Nephron progenitor cell (in vitro differentiated cells): ENCODE results near the gene SDF4.
A peak's percentile ranks its signal among the peaks of the same experiment; 100 is the strongest.

Experiments
- DNase-seq: peaks from one replicate; pipeline ENCODE4 v3.0.0; 2021
- H3K27ac Mint-ChIP-seq: 2 replicates; pipeline ENCODE4 v1.8.0; 2021; ENCODE audit warnings: mild to moderate bottlenecking, moderate library complexity, mixed read lengths
- H3K27me3 Mint-ChIP-seq: 2 replicates; pipeline ENCODE4 v1.8.0; 2021; ENCODE audit warnings: mild to moderate bottlenecking, low read depth, mixed read lengths; ENCODE audit not compliant: poor library complexity
- H3K36me3 Mint-ChIP-seq: 2 replicates; pipeline ENCODE4 v1.8.0; 2021; ENCODE audit warnings: low read depth, mixed read lengths
- H3K4me1 Mint-ChIP-seq: 2 replicates; pipeline ENCODE4 v1.8.0; 2021; ENCODE audit warnings: mixed read lengths
- H3K4me3 Mint-ChIP-seq: 2 replicates; pipeline ENCODE4 v1.8.0; 2021; ENCODE audit warnings: mild to moderate bottlenecking, moderate library complexity, mixed read lengths
- H3K9me3 Mint-ChIP-seq: 2 replicates; pipeline ENCODE4 v1.8.0; 2021; ENCODE audit warnings: mild to moderate bottlenecking, moderate library complexity, mixed read lengths
- TF ChIP-seq, protein P1 (sequence below): fragments of 200-600 bp; sonication (generic); IDR thresholded peaks from 2 replicates; pipeline ENCODE4 v1.5.0; 2021; ENCODE audit warnings: antibody characterized with exemption

Gene SDF4

DNA sequence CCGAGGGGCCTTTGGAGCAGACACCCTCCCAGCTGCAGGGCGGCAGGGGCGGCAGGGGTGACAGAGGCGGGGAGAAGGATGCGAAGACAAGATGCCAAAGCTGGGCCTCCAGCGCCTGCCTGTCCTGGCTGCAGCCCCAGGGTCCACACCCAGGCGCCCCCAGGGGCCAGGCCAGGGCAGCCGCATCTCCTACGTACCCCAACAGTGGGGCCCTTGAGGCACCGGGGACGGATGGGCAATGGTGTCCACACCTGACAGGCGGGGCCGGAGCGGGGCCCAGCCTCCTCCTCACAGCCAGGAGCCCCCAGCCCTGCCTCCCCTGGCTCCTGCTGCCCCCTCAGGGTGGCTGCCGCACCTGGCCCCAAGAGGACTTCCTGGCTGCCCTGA, 7.4 kb upstream of the SDF4 start:
- H3K27ac Mint-ChIP-seq = no peak overlapping the region
- TF ChIP-seq, protein P1, sequence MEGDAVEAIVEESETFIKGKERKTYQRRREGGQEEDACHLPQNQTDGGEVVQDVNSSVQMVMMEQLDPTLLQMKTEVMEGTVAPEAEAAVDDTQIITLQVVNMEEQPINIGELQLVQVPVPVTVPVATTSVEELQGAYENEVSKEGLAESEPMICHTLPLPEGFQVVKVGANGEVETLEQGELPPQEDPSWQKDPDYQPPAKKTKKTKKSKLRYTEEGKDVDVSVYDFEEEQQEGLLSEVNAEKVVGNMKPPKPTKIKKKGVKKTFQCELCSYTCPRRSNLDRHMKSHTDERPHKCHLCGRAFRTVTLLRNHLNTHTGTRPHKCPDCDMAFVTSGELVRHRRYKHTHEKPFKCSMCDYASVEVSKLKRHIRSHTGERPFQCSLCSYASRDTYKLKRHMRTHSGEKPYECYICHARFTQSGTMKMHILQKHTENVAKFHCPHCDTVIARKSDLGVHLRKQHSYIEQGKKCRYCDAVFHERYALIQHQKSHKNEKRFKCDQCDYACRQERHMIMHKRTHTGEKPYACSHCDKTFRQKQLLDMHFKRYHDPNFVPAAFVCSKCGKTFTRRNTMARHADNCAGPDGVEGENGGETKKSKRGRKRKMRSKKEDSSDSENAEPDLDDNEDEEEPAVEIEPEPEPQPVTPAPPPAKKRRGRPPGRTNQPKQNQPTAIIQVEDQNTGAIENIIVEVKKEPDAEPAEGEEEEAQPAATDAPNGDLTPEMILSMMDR = no peak
- no peaks in the 10 kb centered on the region for H3K27me3 Mint-ChIP-seq
- H3K36me3 Mint-ChIP-seq = peaks cover 10% of the 10 kb centered on the region
- no peak for DNase-seq
- no peak overlapping the region for H3K4me3 Mint-ChIP-seq
- no peaks in the 10 kb centered on the region for H3K9me3 Mint-ChIP-seq
- H3K4me1 Mint-ChIP-seq = peaks cover 28% of the 10 kb centered on the region

DNA sequence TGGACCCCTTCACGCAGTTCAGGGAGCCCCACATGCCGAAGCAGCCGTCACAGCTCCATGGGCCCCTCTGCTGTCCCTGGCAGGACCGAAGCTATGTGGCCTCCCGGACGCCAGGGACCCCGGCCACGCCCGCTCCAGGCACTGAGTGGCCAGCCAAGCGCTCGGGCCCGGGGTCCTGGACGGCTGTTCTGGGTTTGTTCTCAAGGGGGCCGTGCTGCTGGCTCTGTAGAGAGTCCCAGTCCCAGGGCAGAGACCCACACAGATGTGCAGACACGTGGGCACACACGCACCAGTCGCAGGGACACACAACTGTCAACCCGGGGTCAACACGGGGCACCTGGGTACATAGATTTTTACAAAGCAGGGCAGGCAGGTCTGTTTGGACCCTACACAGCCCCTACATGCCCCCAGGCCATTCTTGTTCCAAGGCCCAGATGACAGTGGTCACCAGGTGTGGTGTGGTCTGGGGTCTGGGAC, 6.9 kb upstream of the SDF4 start:
- Mint-ChIP-seq H3K4me1 (peaks cover 33% of the 10 kb centered on the region), H3K9me3 (no peaks in the 10 kb centered on the region), H3K4me3 (no peak overlapping the region), H3K27ac (no peak overlapping the region), H3K27me3 (no peaks in the 10 kb centered on the region), H3K36me3 (peaks cover 14% of the 10 kb centered on the region)
- TF ChIP-seq, protein P1 = no peak
- no peak for DNase-seq

DNA sequence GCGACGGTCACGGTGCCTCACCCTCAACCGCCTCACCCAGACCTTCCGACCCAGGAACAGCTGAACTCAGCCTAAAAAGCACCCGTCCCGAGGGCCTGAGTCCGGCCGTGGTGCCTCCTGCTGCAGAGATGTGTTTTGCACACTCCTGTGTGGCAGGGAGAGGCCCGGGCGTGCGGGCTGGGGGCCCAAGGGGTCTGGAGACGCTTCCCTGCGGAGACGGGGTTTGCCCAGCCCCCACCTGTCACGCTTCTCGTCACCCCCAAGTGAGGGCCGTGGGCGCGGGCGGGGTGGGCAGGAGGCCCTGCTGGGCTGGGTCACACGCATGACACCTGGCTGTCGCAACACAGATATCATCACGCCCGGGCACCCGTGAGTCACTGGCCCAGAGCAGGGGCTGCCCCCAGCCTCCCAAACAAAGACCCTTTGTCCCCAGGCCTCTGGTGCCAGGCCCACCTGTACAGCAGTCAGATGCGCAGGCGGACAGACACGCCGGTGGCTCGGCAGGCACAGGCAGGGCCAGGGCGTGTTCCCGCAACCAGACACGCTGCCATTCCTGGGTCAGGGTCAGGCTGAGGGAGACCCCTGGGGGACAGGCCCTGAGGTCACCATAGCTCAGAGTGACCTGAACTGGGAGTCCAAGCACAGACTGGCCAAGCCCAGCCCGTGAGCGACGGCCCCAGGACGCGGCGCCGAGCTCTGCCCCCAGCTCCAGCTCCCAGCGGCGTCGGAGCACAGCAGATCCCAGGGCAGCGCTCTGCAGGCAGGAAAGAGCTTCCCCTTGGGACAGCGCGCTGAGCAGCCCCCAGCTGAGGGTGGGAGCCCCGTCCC, 6.3 kb upstream of the SDF4 start:
- H3K4me3 Mint-ChIP-seq = no peak overlapping the region
- H3K36me3 Mint-ChIP-seq = peaks cover 20% of the 10 kb centered on the region
- DNase-seq = no peak
- no peaks in the 10 kb centered on the region for H3K27me3 Mint-ChIP-seq
- TF ChIP-seq, protein P1 = no peak
- H3K27ac Mint-ChIP-seq = no peak overlapping the region
- H3K4me1 Mint-ChIP-seq = peaks cover 39% of the 10 kb centered on the region
- H3K9me3 Mint-ChIP-seq = peaks cover 4% of the 10 kb centered on the region

DNA sequence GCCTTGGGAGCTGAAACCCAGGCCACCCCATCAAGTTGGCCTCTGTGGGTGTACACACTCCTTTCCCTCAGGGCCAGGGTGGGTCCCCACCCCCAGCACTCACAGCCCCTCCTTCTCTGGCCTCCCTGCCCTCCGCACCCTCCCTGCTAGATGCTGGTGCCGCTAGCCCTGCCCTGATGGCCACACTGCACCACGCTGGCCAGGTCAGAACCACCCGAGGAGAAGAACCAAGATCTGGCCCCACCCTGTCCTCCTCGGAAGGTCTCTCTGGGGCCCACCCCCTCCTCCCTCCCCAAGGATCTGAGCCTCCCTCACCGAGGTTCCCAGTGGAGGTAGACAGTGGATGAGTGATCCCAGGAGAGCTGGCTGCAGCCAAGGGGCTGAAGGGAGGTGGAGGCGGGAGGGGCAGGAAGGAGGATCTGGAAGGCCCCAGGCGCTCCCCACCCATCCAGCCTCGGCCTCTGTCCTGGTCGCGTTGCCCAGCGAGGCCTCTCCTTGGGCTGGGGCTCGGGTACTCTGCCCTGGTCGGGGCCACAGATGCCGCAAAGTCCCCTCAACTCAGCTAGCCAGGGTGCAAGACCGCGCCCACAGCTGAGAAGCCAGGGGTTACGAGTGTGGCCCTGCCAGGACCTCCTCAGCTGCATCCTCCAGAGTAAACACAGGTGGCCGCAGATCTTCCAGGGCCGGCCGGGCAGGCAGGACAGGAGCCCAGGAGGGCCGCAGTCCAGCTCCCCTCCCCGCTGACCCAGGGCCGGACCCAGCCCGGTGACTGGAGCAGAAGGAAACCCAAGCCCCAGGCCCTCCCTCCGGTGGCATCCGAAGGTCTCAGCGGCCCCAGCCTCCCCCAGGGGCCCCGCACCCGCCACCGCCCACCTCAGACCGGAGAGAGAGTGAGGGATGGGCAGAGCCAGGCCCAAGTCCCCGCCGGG, 5.4 kb upstream of the SDF4 start:
- Mint-ChIP-seq H3K4me3 (no peak overlapping the region), H3K36me3 (peaks cover 20% of the 10 kb centered on the region), H3K27me3 (no peaks in the 10 kb centered on the region), H3K27ac (peak overlapping the region; percentile 74), H3K4me1 (peaks cover 39% of the 10 kb centered on the region), H3K9me3 (peaks cover 4% of the 10 kb centered on the region)
- TF ChIP-seq, protein P1 = no peak
- DNase-seq = no peak

DNA sequence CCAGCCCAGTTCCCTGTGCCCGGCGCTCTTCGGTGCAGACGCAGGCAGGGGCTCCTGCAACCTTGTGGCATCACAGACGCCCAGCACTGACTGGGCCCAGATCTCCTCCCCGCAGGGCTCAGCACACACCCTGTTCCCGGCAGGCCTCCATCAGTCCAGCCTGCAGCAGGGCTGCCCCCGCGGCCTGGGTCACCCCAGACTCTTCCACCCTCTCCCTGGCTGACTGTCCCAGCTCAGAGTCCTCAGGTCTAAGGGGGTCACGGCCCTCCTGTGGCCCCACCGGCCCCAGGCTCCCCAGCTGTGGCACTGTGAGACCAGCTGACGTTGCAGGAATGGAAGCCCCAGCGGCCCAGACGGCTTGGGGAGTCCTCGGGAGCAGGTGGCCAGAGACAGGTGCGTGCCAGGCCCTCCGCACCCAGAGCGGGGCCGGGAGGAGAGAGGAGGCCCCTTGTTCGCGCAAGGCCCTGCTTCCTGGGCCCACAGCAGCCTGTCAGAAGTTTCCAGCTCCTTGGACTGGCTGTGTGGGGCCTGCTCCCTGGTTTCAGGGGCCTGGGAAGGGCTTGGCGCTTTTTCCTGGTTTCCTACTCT, 4.5 kb upstream of the SDF4 start:
- DNase-seq = no peak
- Mint-ChIP-seq H3K27ac (no peak overlapping the region), H3K4me3 (no peak overlapping the region), H3K36me3 (peaks cover 20% of the 10 kb centered on the region), H3K4me1 (peaks cover 39% of the 10 kb centered on the region), H3K27me3 (no peaks in the 10 kb centered on the region), H3K9me3 (peaks cover 4% of the 10 kb centered on the region)
- TF ChIP-seq, protein P1 = no peak
